ENCODE measurements around the gene PRDM10. TPM values are rescaled to one million over a fixed set of nuclear protein-coding genes. Genes with fewer than 3 reads are reported as not detected.

Gene PRDM10
- total and polyA plus RNA-seq, 10 of the 15 experiments (the other 5 are each of a cell fraction or from before 2014, with no cell fraction given): 0.93 to 6.2 (median 4.1) TPM

GRCh38 chr11:129932381-129933067, 70.1 kb downstream of the PRDM10 start (continued):
- no peak for TF ChIP-seq ZBTB33 (IDR thresholded peaks at IDR 0.05)
- no peak for TF ChIP-seq MTA2 (IDR thresholded peaks at IDR 0.05; ENCODE audit: low read depth)

GRCh38 chr11:129930743-129931142, 71.9 kb downstream of the PRDM10 start:
- CTCF ChIA-PET: interaction anchor here (0.9 to 14.3 kb wide), 4 partner anchors 9 to 230 kb away, joined by 3 to 400 read pairs (median 4); no protein-coding TSS in a partner anchor
- no peak for ATAC-seq
- POLR2A ChIA-PET: interaction anchor here (1.5 kb wide), 1 partner anchor 9 kb away, joined by 3 read pairs; no protein-coding TSS in a partner anchor
- Histone ChIP-seq H3K79me2 (ENCODE audit: control insufficient read depth, insufficient read depth, low read length) (no peaks in the 10 kb centered on the region), H3K9me3 (replicated peaks; ENCODE audit: control insufficient read depth, insufficient read depth, low read length) (no peaks in the 10 kb centered on the region), H2AFZ (ENCODE audit: control insufficient read depth, low read depth, low read length) (no peak overlapping the region), H3K27ac (ENCODE audit: control insufficient read depth, insufficient read depth) (no peak overlapping the region), H3K9ac (ENCODE audit: control insufficient read depth, insufficient read depth, low read length) (no peak overlapping the region), H3K4me3 (no peak overlapping the region), H3K27me3 (replicated peaks in 1 of 2; ENCODE audit: control insufficient read depth in 2 of 2, insufficient read depth in 2 of 2, low read length in 1 of 2) (no peaks in the 10 kb centered on the region), H3K4me2 (ENCODE audit: control insufficient read depth, insufficient read depth) (no peak overlapping the region), H3K4me1 (ENCODE audit: control insufficient read depth, insufficient read depth, low read length) (no peaks in the 10 kb centered on the region), H3K36me3 (ENCODE audit: control insufficient read depth in 2 of 2, insufficient read depth in 2 of 2, low read length in 1 of 2) (no peaks in the 10 kb centered on the region; a peak in 2 of 4 replicates), H4K20me1 (ENCODE audit: control insufficient read depth, insufficient read depth) (no peaks in the 10 kb centered on the region)
- in situ Hi-C loops (cut with MboI): no loop called here
- no TSS peak for BruUV-seq (replicated peaks)
- RAD21 ChIA-PET (ENCODE audit: unreplicated experiment): interaction anchor here (10.8 kb wide), 1 partner anchor 200 kb away, joined by 209 read pairs; no protein-coding TSS in a partner anchor
- no peak for FAIRE-seq
- TF ChIP-seq ATF2 (IDR thresholded peaks at IDR 0.05; ENCODE audit: low read length): no peak
- TF ChIP-seq POLR2AphosphoS5 (IDR thresholded peaks at IDR 0.05; ENCODE audit: low read length): no peak
- no peak for TF ChIP-seq WRNIP1 (IDR thresholded peaks at IDR 0.05; ENCODE audit: borderline replicate concordance, low read depth, low read length)
- TF ChIP-seq DPF2 (IDR thresholded peaks at IDR 0.05): no peak
- no peak for TF ChIP-seq SIX5 (IDR thresholded peaks at IDR 0.05; ENCODE audit: low read depth, low read length, severe bottlenecking)
- no peak for TF ChIP-seq YY1 (IDR thresholded peaks at IDR 0.05; ENCODE audit: low read depth, low read length)
- no peak for TF ChIP-seq RAD51 (IDR thresholded peaks at IDR 0.05)
- TF ChIP-seq YBX1 (IDR thresholded peaks at IDR 0.05): no peak
- TF ChIP-seq TCF7 (IDR thresholded peaks at IDR 0.05; ENCODE audit: borderline replicate concordance): no peak
- TF ChIP-seq SP1 (IDR thresholded peaks at IDR 0.05; ENCODE audit: low read depth, low read length): no peak
- no peak for DNase-seq (ENCODE audit: low read depth, low spot score)
- intact Hi-C loops (cut with micrococcal nuclease; ENCODE audit: unreplicated experiment): no loop called here
- SMC1A ChIA-PET (ENCODE audit: uncharacterized antibody, unreplicated experiment): interaction anchor here (1.1 kb wide), 2 partner anchors 30 to 202 kb away, joined by 3 to 10 read pairs; no protein-coding TSS in a partner anchor
- WGBS (ENCODE audit: insufficient coverage, insufficient replicate concordance, low lambda C conversion rate, missing lambda C conversion rate): 98% methylated on average over 13 of the region's 13 CpGs

Measured in GM12878 (cell line).